Measurements from ENCODE around the gene TBXAS1. TPM values are rescaled to one million over a fixed set of nuclear protein-coding genes. Genes with fewer than 3 reads are reported as not detected.

The TBXAS1 gene
- total RNA-seq, 3 donors from 2014 or later (not counting 1 experiment from before 2014, with no cell fraction given), result 72.7 to 110 (median 88.7) TPM

DNA sequence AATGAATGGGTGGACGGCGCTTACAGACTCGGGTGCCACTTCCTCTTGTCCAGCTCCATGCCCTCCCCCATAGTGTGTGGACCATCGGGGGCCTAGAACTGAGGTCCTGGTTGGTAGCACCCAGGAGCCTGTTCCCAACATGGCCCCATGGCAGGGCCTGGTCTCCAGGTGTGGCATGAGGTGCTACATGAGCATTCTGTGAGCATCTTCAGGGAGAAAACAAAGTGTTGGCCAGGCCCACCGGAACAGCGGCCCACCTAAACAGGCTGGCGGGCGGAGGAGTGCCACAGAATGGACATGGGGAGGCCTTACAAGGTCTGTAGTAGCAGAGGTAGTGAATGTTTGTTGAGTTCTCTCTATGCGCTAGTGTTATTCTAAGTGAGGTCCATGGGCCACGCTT lies 156.7 kb downstream of the TBXAS1 start:
- WGBS (ENCODE audit: insufficient coverage), result 89% methylated on average over 10 of the region's 10 CpGs
- Mint-ChIP-seq H3K36me3 (no peaks in the 10 kb centered on the region), H3K4me3 (no peak overlapping the region), H3K9me3 (no peaks in the 10 kb centered on the region), H3K4me1 (peaks cover 3 to 16% of the 10 kb centered on the region in 2 donors), H3K27ac (no peak overlapping the region), H3K27me3 (ENCODE audit: low read depth in 2 of 2) (no peaks in the 10 kb centered on the region)
- ATAC-seq, result no peak
- Histone ChIP-seq H3K36me3 (ENCODE audit: control insufficient read depth, insufficient read depth, low read length) (no peaks in the 10 kb centered on the region), H3K27me3 (ENCODE audit: control insufficient read depth, insufficient read depth, low read length) (no peaks in the 10 kb centered on the region), H3K4me1 (ENCODE audit: control insufficient read depth, insufficient read depth, low read length) (peaks cover 8% of the 10 kb centered on the region), H3K4me3 (ENCODE audit: low read length) (no peak overlapping the region), H3K9me3 (ENCODE audit: control insufficient read depth, insufficient read depth, low read length) (no peaks in the 10 kb centered on the region), H3K27ac (ENCODE audit: low read length) (no peak overlapping the region)
- TF ChIP-seq, protein P1, sequence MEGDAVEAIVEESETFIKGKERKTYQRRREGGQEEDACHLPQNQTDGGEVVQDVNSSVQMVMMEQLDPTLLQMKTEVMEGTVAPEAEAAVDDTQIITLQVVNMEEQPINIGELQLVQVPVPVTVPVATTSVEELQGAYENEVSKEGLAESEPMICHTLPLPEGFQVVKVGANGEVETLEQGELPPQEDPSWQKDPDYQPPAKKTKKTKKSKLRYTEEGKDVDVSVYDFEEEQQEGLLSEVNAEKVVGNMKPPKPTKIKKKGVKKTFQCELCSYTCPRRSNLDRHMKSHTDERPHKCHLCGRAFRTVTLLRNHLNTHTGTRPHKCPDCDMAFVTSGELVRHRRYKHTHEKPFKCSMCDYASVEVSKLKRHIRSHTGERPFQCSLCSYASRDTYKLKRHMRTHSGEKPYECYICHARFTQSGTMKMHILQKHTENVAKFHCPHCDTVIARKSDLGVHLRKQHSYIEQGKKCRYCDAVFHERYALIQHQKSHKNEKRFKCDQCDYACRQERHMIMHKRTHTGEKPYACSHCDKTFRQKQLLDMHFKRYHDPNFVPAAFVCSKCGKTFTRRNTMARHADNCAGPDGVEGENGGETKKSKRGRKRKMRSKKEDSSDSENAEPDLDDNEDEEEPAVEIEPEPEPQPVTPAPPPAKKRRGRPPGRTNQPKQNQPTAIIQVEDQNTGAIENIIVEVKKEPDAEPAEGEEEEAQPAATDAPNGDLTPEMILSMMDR (IDR thresholded peaks at IDR 0.05), result no peak
- no peak for DNase-seq
- intact Hi-C loops (cut with micrococcal nuclease), result no loop called here

DNA sequence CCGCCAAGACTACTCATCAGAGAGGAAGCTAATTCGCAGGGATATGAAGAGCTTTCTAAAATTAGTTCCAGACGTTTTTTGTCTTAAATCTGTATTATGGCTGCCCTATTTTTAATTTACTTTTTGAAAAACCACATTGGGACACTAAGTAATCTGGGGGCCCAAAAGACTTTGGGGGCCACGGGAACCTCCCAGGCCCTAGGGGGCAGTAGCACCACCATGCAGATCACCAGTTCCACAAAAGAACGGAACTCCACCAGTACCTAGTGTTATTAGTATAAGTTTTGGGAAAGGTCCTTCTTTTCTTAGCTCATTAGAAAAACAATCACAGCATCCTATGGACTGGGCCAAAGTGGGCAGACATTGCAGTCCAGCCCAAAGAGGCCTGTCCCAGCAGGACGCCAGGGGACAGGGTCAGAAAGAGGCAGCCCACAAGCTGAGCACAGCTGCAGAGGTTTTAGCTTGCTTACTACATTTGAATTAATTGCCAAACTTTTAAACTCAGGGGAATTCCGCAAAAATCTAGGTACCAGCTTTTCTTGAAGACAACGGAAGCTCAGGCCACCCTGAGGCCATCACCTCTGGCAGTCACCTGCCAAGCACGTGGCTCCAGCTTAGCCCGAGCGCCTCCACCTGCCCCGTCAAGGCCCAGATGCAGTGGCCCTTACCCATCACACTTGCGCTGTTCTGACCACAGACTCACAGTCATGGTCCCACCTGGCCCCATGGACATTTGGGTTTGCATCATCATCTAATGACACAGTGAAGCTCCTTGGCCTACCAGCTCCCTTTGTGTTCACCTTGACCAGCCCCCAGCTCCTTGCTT lies 158.8 kb downstream of the TBXAS1 start:
- DNase-seq, result no peak
- H3K4me1 Mint-ChIP-seq, result peaks cover 0 to 14% of the 10 kb centered on the region in 2 donors
- no peaks in the 10 kb centered on the region for H3K9me3 ChIP-seq (ENCODE audit: control insufficient read depth, insufficient read depth, low read length)
- no peaks in the 10 kb centered on the region for H3K36me3 ChIP-seq (ENCODE audit: control insufficient read depth, insufficient read depth, low read length)
- H3K4me3 Mint-ChIP-seq, result no peak overlapping the region
- TF ChIP-seq, protein P1 (IDR thresholded peaks at IDR 0.05), result no peak
- 87% methylated on average over 12 of the region's 13 CpGs for WGBS (ENCODE audit: insufficient coverage)
- peak overlapping the region in 1 of 2 donors; percentile 42 for H3K27ac Mint-ChIP-seq
- no peaks in the 10 kb centered on the region for H3K4me1 ChIP-seq (ENCODE audit: control insufficient read depth, insufficient read depth, low read length)
- H3K4me3 ChIP-seq (ENCODE audit: low read length), result no peak overlapping the region
- no peaks in the 10 kb centered on the region for H3K9me3 Mint-ChIP-seq
- no peaks in the 10 kb centered on the region for H3K27me3 Mint-ChIP-seq (ENCODE audit: low read depth in 2 of 2)
- no peak for ATAC-seq
- H3K27me3 ChIP-seq (ENCODE audit: control insufficient read depth, insufficient read depth, low read length), result no peaks in the 10 kb centered on the region
- H3K27ac ChIP-seq (ENCODE audit: low read length), result no peak overlapping the region
- intact Hi-C loops (cut with micrococcal nuclease), result no loop called here
- no peaks in the 10 kb centered on the region for H3K36me3 Mint-ChIP-seq

DNA sequence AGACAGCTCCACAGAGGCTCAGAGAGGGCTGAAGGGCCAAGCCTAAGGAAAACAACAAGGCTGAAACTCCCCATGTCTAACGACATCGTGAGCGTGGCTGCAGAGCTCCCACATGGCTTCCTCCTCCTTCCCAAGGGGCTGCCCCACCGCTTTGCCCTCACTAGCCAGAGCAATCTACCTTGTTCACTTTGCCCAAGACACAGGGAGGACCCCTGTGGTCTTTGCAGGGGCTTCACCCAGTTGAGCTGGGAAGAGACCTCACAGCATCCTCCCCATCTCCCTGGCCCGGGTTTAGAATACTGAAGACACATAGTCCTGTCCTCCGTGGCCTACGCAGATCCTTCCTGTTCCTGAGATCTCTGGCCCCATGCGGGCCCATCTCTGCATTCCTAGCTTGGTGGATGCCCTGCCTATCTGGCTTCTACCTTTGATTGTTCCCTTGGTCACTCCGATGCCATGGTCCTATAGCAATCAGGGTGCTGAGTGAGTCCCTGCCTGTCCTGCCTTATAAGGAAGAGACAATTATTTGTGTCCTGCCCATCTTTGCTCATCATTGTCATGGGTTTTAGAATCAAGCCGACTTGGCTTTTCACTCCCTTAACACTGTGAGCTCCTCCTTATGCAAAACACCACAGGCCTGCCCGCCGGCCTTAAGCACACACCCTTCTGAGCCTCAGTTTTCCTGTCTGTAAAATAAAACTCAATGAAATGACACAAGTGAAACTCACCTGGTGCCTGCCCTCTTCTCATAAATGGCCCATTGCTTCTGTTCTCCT lies 160.5 kb downstream of the TBXAS1 start:
- Mint-ChIP-seq H3K9me3 (no peaks in the 10 kb centered on the region), H3K27me3 (ENCODE audit: low read depth in 2 of 2) (no peaks in the 10 kb centered on the region), H3K4me3 (no peak overlapping the region), H3K36me3 (no peaks in the 10 kb centered on the region), H3K27ac (peak overlapping the region; percentile 14 to 67), H3K4me1 (peaks cover 0 to 14% of the 10 kb centered on the region in 2 donors)
- Histone ChIP-seq H3K27ac (ENCODE audit: low read length) (no peak overlapping the region), H3K4me1 (ENCODE audit: control insufficient read depth, insufficient read depth, low read length) (no peaks in the 10 kb centered on the region), H3K4me3 (ENCODE audit: low read length) (no peak overlapping the region), H3K27me3 (ENCODE audit: control insufficient read depth, insufficient read depth, low read length) (no peaks in the 10 kb centered on the region), H3K36me3 (ENCODE audit: control insufficient read depth, insufficient read depth, low read length) (no peaks in the 10 kb centered on the region), H3K9me3 (ENCODE audit: control insufficient read depth, insufficient read depth, low read length) (no peaks in the 10 kb centered on the region)
- TF ChIP-seq, protein P1 (IDR thresholded peaks at IDR 0.05), result no peak
- DNase-seq (no peak), ATAC-seq (no peak)
- 81% methylated on average over 12 of the region's 12 CpGs for WGBS (ENCODE audit: insufficient coverage)
- intact Hi-C loops (cut with micrococcal nuclease), result no loop called here

All from natural killer cell (primary cell).